Psoas muscle (tissue), 8 donors: ENCODE data around the gene SZRD1. TPM values are rescaled to one million over a fixed set of nuclear protein-coding genes. Genes with fewer than 3 reads are reported as not detected.

Experiments
- ATAC-seq, 4 donors: fragments of 200-7000 bp; cut with Tn5 transposase; one replicate each; pipeline ENCODE4 v1.9.1; 2020; ENCODE audit warnings: moderate library complexity in 3 of 4, mild to moderate bottlenecking in 2 of 4
- DNase-seq, 2 donors: peaks; one replicate each; pipeline ENCODE4 v3.0.0-alpha.2; 2020
- H3K27ac ChIP-seq: fragments of 200-600 bp; one replicate; pipeline ENCODE4 v1.8.0; 2022
- H3K27me3 ChIP-seq, 3 donors: fragments of 200-600 bp in 1 of 3; one replicate each; pipeline versions ENCODE4 v1.6.1 to v1.8.0; 2013 to 2022; ENCODE audit warnings: low read length in 2 of 3, mild to moderate bottlenecking in 2 of 3, moderate library complexity in 1 of 3; ENCODE audit not compliant: insufficient read depth in 3 of 3
- H3K36me3 ChIP-seq, 2 donors: fragments of 200-600 bp in 1 of 2; one replicate each; pipeline versions ENCODE4 v1.6.1 to v1.8.0; 2013 to 2022; ENCODE audit warnings: low read depth in 1 of 2, mild to moderate bottlenecking in 1 of 2, moderate library complexity in 1 of 2; ENCODE audit not compliant: insufficient read depth in 1 of 2
- H3K4me1 ChIP-seq: fragments of 200-600 bp; one replicate; pipeline ENCODE4 v1.8.0; 2022
- H3K4me3 ChIP-seq: fragments of 200-600 bp; one replicate; pipeline ENCODE4 v1.8.0; 2022; ENCODE audit warnings: mild to moderate bottlenecking
- H3K9me3 ChIP-seq: fragments of 200-600 bp; one replicate; pipeline ENCODE4 v1.8.0; 2022
- CTCF ChIP-seq: fragments of 200-600 bp; IDR thresholded peaks from one replicate; pipeline ENCODE4 v1.8.0; 2022; ENCODE audit warnings: antibody characterized with exemption
- WGBS, 3 donors: extraction: QIAGEN DNeasy Blood & Tissue Kit; methylation state at CpG; one replicate each; pipeline versions ENCODE4 v1.1.6 to v1.1.7; 2013; 5-methylcytosine and 5-hydroxymethylcytosine counted together
- intact Hi-C, 2 donors: fragments of 100-400 bp; cut with DNase I; formaldehyde crosslinking; loops; one replicate each; pipeline versions ENCODE4 v1.11.0 to v1.14.2; 2022
- polyA plus RNA-seq, 3 donors: library from polyadenylated mRNA; stranded (reverse); fragments of 200-250 nt; gene quantifications; one replicate each; pipeline ENCODE4 v1.2.3, GENCODE V29; 2013
- total RNA-seq, 4 donors: library from RNA; stranded (reverse); fragmentation: NEBNext Ultra II Directional in 2 of 4; extraction: Animal tissue kit (Norgen Biotek cat#: 25700) in 2 of 4; gene quantifications; one replicate each; pipeline versions ENCODE4 v1.2.1 to v1.2.4, GENCODE V29; 2021 to 2023
- donor health status: healthy with polysubstance abuse.
- donor health status: DM: no; HTN: no; CAD: no; lungs with moderate emphysema.
- donor health status: Bipolar disorder and iron deficiency.
- donor health status: healthy.
- donor health status: DM: yes; HTN: yes; CAD: no.
- donor health status: DM: no; HTN: no; CAD: no.
- donor health status: DM: no; HTN: no; CAD: no.
- donor health status: DM: yes; HTN: yes; CAD: no.

The SZRD1 gene
- total and polyA plus RNA-seq, 7 donors, result 75.9 to 184 (median 142) TPM

- Histone ChIP-seq H3K4me1 (peaks cover 27% of the 10 kb centered on the region), H3K36me3 (no peaks in the 10 kb centered on the region), H3K9me3 (no peaks in the 10 kb centered on the region), H3K27me3 (no peaks in the 10 kb centered on the region), H3K4me3 (no peak overlapping the region), H3K27ac (no peak overlapping the region)
- WGBS, 3 donors, result 82 to 88% (median 82%) methylated on average over 5 of the region's 5 CpGs
- no peak for TF ChIP-seq CTCF
- intact Hi-C loops, result no loop called here
- ATAC-seq (no peak), DNase-seq (no peak)
Observed at GRCh38 chr1:16326833-16327404, 40.1 kb upstream of the SZRD1 start.

GRCh38 chr1:16334655-16335340 lies 32.2 kb upstream of the SZRD1 start:
- peaks cover 22% of the 10 kb centered on the region for H3K4me1 ChIP-seq
- no peaks in the 10 kb centered on the region for H3K36me3 ChIP-seq
- 85 to 90% (median 88%) methylated on average over 7 of the region's 7 CpGs for WGBS, 3 donors
- H3K4me3 ChIP-seq, result no peak overlapping the region
- no peak overlapping the region for H3K27ac ChIP-seq
- ATAC-seq, result no peak
- no peaks in the 10 kb centered on the region for H3K27me3 ChIP-seq
- no peak for TF ChIP-seq CTCF
- DNase-seq, result peak in 1 of 2 donors; percentile 14
- intact Hi-C loops, result no loop called here
- no peaks in the 10 kb centered on the region for H3K9me3 ChIP-seq

- ATAC-seq, result no peak
- Histone ChIP-seq H3K27me3 (no peaks in the 10 kb centered on the region), H3K4me3 (no peak overlapping the region), H3K36me3 (no peaks in the 10 kb centered on the region), H3K27ac (no peak overlapping the region), H3K4me1 (peaks cover 38% of the 10 kb centered on the region), H3K9me3 (no peaks in the 10 kb centered on the region)
- 79 to 89% (median 82%) methylated on average over 5 of the region's 5 CpGs for WGBS, 3 donors
- no peak for TF ChIP-seq CTCF
- intact Hi-C loops, result no loop called here
- DNase-seq, result peak in 1 of 2 donors; percentile 8
Observed at GRCh38 chr1:16338961-16339360, 28.1 kb upstream of the SZRD1 start.

- no peak for DNase-seq
- no peaks in the 10 kb centered on the region for H3K9me3 ChIP-seq
- no peak overlapping the region for H3K4me3 ChIP-seq
- no peaks in the 10 kb centered on the region for H3K27me3 ChIP-seq
- H3K36me3 ChIP-seq, result no peaks in the 10 kb centered on the region
- no peak for TF ChIP-seq CTCF
- 82 to 94% (median 87%) methylated on average over 1 of the region's 1 CpG for WGBS, 3 donors
- intact Hi-C loops, result no loop called here
- ATAC-seq, result no peak
- H3K4me1 ChIP-seq, result peaks cover 29% of the 10 kb centered on the region
- no peak overlapping the region for H3K27ac ChIP-seq
Observed at GRCh38 chr1:16340673-16341072, 26.4 kb upstream of the SZRD1 start.
